HepG2 (cell line): Measurements from ENCODE around the gene OTOP3. TPM values are rescaled to one million over a fixed set of nuclear protein-coding genes. Genes with fewer than 3 reads are reported as not detected.

Experiments used
- CBX5 ChIP-seq: sonication (generic); formaldehyde crosslinking; IDR thresholded peaks from 2 replicates; pipeline ENCODE4 v1.4.0; 2020; ENCODE audit warnings: missing genetic modification reagents, borderline replicate concordance
- MAFF ChIP-seq: IDR thresholded peaks from 2 replicates; pipeline ENCODE4 v1.6.1; 2011; ENCODE audit warnings: low read depth, low read length, improper control_type of control experiment
- MBNL3 ChIP-seq: fragments of 250-450 bp; sonication (Bioruptor Pico); conservative IDR thresholded peaks from 2 replicates; pipeline ENCODE4 v1.8.0; 2022; ENCODE audit warnings: mild to moderate bottlenecking, inconsistent platforms
- MXD4 ChIP-seq: IDR thresholded peaks from 2 replicates; pipeline ENCODE4 v1.6.1; 2016; ENCODE audit warnings: mild to moderate bottlenecking, missing biosample characterization, missing genetic modification reagents
- REL ChIP-seq: sonication (generic); formaldehyde crosslinking; conservative IDR thresholded peaks from 2 replicates; pipeline ENCODE4 v1.8.0; 2022; ENCODE audit warnings: mild to moderate bottlenecking, missing genetic modification reagents, moderate library complexity
- U2AF2 ChIP-seq: fragments of 200-400 bp; formaldehyde crosslinking; IDR thresholded peaks from 2 replicates; pipeline ENCODE4 v1.6.1; 2017; ENCODE audit warnings: low read depth, mild to moderate bottlenecking, low read length
- ZBTB42 ChIP-seq: sonication (generic); formaldehyde crosslinking; IDR thresholded peaks from 2 replicates; pipeline ENCODE4 v1.5.0; 2020; ENCODE audit warnings: mild to moderate bottlenecking, missing genetic modification reagents
- ZNF598 ChIP-seq: sonication (generic); formaldehyde crosslinking; IDR thresholded peaks from 2 replicates; pipeline ENCODE4 v1.5.1; 2020; ENCODE audit warnings: mild to moderate bottlenecking, missing genetic modification reagents, borderline replicate concordance
- polyA plus RNA-seq, 8 experiments: library from polyadenylated mRNA; depleted of rRNA in 3 of 8; stranded (reverse) in 7 of 8; unstranded in 1 of 8; fragments of >200 nt; fragmentation: Illumina TruSeq in 4 of 8; extraction: Trizol in 4 of 8; gene quantifications; 2 replicates each; pipeline versions ENCODE4 v1.2.1 to v1.2.3, GENCODE V29; 2011 to 2016; ENCODE audit warnings: low read depth in 4 of 8, missing spikeins in 1 of 8, mixed read lengths in 1 of 8; ENCODE audit not compliant: insufficient read depth in 1 of 8
- total RNA-seq, 5 experiments: library from RNA; depleted of rRNA; stranded (reverse); fragments of >200 nt; fragmentation: Illumina TruSeq; extraction: Trizol; gene quantifications; 2 replicates each; pipeline ENCODE4 v1.2.3, GENCODE V29; 2016; ENCODE audit warnings: low read depth in 1 of 5
- TF ChIP-seq, protein P1 (sequence below): IDR thresholded peaks from 2 replicates; pipeline ENCODE4 v1.6.1; 2016; ENCODE audit warnings: low read depth, missing genetic modification reagents, missing compliant biosample characterization
- TF ChIP-seq, protein P2 (sequence below): sonication (generic); formaldehyde crosslinking; IDR thresholded peaks from 2 replicates; pipeline ENCODE4 v1.4.0; 2020; ENCODE audit warnings: mild to moderate bottlenecking, missing genetic modification reagents, borderline replicate concordance
- TF ChIP-seq, protein P3 (sequence below): sonication (generic); formaldehyde crosslinking; IDR thresholded peaks from 2 replicates; pipeline ENCODE4 v1.4.0; 2020; ENCODE audit warnings: missing genetic modification reagents; ENCODE audit errors: not compliant biosample characterization
- TF ChIP-seq, protein P4 (sequence below): sonication (generic); formaldehyde crosslinking; IDR thresholded peaks from 2 replicates; pipeline ENCODE4 v1.5.0; 2020; ENCODE audit warnings: mild to moderate bottlenecking, missing genetic modification reagents
- TF ChIP-seq, protein P5 (sequence below): sonication (generic); formaldehyde crosslinking; IDR thresholded peaks from 2 replicates; pipeline ENCODE4 v1.4.0; 2020; ENCODE audit warnings: missing genetic modification reagents

OTOP3 gene
- total and polyA plus RNA-seq, 2 of the 13 experiments (the other 11 are each of a cell fraction or from before 2014, with no cell fraction given), result not detected

DNA sequence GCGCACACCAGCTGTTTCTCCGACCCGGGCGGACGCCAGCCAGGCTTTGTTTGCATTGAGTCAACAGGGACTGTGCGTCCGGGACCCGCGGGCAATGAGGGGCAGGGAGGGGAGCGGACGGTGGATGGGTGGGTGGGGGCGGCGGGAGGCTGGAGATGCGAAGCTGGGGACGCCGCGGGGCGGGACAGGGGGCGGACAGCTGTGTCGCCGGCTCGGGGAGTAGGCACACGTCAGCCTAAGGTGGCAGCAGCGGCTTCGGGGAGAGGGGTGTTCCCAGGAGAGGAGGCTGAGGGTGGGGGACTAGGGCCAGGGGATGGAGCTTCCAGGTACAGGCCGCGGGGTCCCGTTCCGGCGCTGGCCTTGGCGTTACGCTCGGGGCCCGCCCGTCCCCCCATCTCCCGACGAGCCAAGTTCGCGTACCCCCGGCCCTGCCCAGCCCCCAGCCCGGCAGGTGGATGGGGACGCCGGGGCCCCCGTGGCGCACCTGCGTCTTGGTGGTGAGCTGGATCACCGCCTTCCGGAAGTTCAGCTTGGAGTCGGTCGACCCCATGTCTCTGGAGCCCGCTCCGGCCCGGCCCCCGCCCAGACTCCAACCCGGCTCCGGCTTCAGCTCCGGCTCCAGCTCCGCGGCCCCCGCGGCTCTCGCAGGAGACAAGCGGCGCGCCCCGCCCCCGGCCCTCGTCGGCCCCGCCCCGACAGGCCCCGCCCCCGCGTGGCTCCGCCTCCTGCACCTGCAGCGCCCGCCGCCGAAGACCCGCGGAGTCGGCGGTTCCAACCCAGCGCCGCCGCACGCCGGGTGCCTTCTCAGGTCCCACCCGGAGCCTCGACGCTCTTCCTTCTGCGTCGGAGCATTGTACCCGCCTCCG lies 36.6 kb downstream of the OTOP3 start, which contains the start of gene HID1 (continued):
- TF ChIP-seq, protein P1, sequence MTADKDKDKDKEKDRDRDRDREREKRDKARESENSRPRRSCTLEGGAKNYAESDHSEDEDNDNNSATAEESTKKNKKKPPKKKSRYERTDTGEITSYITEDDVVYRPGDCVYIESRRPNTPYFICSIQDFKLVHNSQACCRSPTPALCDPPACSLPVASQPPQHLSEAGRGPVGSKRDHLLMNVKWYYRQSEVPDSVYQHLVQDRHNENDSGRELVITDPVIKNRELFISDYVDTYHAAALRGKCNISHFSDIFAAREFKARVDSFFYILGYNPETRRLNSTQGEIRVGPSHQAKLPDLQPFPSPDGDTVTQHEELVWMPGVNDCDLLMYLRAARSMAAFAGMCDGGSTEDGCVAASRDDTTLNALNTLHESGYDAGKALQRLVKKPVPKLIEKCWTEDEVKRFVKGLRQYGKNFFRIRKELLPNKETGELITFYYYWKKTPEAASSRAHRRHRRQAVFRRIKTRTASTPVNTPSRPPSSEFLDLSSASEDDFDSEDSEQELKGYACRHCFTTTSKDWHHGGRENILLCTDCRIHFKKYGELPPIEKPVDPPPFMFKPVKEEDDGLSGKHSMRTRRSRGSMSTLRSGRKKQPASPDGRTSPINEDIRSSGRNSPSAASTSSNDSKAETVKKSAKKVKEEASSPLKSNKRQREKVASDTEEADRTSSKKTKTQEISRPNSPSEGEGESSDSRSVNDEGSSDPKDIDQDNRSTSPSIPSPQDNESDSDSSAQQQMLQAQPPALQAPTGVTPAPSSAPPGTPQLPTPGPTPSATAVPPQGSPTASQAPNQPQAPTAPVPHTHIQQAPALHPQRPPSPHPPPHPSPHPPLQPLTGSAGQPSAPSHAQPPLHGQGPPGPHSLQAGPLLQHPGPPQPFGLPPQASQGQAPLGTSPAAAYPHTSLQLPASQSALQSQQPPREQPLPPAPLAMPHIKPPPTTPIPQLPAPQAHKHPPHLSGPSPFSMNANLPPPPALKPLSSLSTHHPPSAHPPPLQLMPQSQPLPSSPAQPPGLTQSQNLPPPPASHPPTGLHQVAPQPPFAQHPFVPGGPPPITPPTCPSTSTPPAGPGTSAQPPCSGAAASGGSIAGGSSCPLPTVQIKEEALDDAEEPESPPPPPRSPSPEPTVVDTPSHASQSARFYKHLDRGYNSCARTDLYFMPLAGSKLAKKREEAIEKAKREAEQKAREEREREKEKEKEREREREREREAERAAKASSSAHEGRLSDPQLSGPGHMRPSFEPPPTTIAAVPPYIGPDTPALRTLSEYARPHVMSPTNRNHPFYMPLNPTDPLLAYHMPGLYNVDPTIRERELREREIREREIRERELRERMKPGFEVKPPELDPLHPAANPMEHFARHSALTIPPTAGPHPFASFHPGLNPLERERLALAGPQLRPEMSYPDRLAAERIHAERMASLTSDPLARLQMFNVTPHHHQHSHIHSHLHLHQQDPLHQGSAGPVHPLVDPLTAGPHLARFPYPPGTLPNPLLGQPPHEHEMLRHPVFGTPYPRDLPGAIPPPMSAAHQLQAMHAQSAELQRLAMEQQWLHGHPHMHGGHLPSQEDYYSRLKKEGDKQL (CRISPR knock-in tag), result no peak
- TF ChIP-seq MXD4 (CRISPR knock-in tag), result no peak
- TF ChIP-seq ZNF598 (CRISPR knock-in tag), result no peak
- no peak for TF ChIP-seq U2AF2
- TF ChIP-seq REL (CRISPR knock-in tag), result no peak
- no peak for TF ChIP-seq MBNL3 (CRISPR knock-in tag)
- TF ChIP-seq, protein P2, sequence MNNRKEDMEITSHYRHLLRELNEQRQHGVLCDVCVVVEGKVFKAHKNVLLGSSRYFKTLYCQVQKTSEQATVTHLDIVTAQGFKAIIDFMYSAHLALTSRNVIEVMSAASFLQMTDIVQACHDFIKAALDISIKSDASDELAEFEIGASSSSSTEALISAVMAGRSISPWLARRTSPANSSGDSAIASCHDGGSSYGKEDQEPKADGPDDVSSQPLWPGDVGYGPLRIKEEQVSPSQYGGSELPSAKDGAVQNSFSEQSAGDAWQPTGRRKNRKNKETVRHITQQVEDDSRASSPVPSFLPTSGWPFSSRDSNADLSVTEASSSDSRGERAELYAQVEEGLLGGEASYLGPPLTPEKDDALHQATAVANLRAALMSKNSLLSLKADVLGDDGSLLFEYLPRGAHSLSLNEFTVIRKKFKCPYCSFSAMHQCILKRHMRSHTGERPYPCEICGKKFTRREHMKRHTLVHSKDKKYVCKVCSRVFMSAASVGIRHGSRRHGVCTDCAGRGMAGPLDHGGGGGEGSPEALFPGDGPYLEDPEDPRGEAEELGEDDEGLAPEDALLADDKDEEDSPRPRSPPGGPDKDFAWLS, result no peak
- TF ChIP-seq CBX5 (CRISPR knock-in tag), result no peak
- TF ChIP-seq ZBTB42 (CRISPR knock-in tag), result no peak
- TF ChIP-seq, protein P3, sequence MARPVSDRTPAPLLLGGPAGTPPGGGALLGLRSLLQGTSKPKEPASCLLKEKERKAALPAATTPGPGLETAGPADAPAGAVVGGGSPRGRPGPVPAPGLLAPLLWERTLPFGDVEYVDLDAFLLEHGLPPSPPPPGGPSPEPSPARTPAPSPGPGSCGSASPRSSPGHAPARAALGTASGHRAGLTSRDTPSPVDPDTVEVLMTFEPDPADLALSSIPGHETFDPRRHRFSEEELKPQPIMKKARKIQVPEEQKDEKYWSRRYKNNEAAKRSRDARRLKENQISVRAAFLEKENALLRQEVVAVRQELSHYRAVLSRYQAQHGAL (CRISPR knock-in tag), result no peak
- TF ChIP-seq MAFF, result no peak
- TF ChIP-seq, protein P4, sequence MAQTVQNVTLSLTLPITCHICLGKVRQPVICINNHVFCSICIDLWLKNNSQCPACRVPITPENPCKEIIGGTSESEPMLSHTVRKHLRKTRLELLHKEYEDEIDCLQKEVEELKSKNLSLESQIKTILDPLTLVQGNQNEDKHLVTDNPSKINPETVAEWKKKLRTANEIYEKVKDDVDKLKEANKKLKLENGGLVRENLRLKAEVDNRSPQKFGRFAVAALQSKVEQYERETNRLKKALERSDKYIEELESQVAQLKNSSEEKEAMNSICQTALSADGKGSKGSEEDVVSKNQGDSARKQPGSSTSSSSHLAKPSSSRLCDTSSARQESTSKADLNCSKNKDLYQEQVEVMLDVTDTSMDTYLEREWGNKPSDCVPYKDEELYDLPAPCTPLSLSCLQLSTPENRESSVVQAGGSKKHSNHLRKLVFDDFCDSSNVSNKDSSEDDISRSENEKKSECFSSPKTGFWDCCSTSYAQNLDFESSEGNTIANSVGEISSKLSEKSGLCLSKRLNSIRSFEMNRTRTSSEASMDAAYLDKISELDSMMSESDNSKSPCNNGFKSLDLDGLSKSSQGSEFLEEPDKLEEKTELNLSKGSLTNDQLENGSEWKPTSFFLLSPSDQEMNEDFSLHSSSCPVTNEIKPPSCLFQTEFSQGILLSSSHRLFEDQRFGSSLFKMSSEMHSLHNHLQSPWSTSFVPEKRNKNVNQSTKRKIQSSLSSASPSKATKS, result no peak
- TF ChIP-seq, protein P5, sequence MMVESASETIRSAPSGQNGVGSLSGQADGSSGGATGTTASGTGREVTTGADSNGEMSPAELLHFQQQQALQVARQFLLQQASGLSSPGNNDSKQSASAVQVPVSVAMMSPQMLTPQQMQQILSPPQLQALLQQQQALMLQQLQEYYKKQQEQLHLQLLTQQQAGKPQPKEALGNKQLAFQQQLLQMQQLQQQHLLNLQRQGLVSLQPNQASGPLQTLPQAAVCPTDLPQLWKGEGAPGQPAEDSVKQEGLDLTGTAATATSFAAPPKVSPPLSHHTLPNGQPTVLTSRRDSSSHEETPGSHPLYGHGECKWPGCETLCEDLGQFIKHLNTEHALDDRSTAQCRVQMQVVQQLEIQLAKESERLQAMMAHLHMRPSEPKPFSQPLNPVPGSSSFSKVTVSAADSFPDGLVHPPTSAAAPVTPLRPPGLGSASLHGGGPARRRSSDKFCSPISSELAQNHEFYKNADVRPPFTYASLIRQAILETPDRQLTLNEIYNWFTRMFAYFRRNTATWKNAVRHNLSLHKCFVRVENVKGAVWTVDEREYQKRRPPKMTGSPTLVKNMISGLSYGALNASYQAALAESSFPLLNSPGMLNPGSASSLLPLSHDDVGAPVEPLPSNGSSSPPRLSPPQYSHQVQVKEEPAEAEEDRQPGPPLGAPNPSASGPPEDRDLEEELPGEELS, result peak; percentile 61
